Right lung (tissue), 5 donors: Measurements from ENCODE around the gene KLHL7. TPM values are rescaled to one million over a fixed set of nuclear protein-coding genes. Genes with fewer than 3 reads are reported as not detected.
A peak's percentile ranks its signal among the peaks of the same experiment; 100 is the strongest.
"Not testable (repeated sequence)": the region's sequence is repeated elsewhere in the genome, so short reads cannot be mapped to it uniquely, and the experiment has no call there.

Source experiments
- DNase-seq, 2 donors: peaks; one replicate each; pipeline ENCODE4 v3.0.0-alpha.2; 2013
- polyA plus RNA-seq, 5 donors: library from polyadenylated mRNA; unstranded; fragments of 120-200 nt; gene quantifications; one replicate each; pipeline versions ENCODE4 v1.2.1 to v1.2.3, GENCODE V29; 2013; ENCODE audit warnings: inconsistent platforms in 1 of 5, low replicate concordance in 1 of 5; ENCODE audit not compliant: insufficient read length in 5 of 5, insufficient read depth in 1 of 5

Gene KLHL7
- polyA plus RNA-seq, 5 donors: 38.4 to 62.3 (median 50.1) TPM

- DNase-seq: peak in 1 of 2 donors; percentile 16
Observed at GRCh38 chr7:23106823-23107663, 1.5 kb downstream of the KLHL7 start.

- DNase-seq: no peak
Observed at GRCh38 chr7:23107781-23108180, 2.2 kb downstream of the KLHL7 start.

GRCh38 chr7:23108995-23109394 lies 3.4 kb downstream of the KLHL7 start:
- DNase-seq: no peak

GRCh38 chr7:23109470-23109869 lies 3.9 kb downstream of the KLHL7 start:
- no peak for DNase-seq

GRCh38 chr7:23114896-23115295 lies 9.3 kb downstream of the KLHL7 start:
- no peak for DNase-seq

- no peak for DNase-seq
Observed at GRCh38 chr7:23115991-23116390, 10.4 kb downstream of the KLHL7 start.

GRCh38 chr7:23117841-23118240 lies 12.3 kb downstream of the KLHL7 start:
- no peak for DNase-seq

GRCh38 chr7:23120106-23120505 lies 14.5 kb downstream of the KLHL7 start:
- no peak for DNase-seq

- no peak for DNase-seq
Observed at GRCh38 chr7:23121165-23121564, 15.6 kb downstream of the KLHL7 start.

- DNase-seq: no peak
Observed at GRCh38 chr7:23123007-23123406, 17.4 kb downstream of the KLHL7 start.

- no peak for DNase-seq
Observed at GRCh38 chr7:23123465-23123864, 17.9 kb downstream of the KLHL7 start.

GRCh38 chr7:23129036-23129435 lies 23.5 kb downstream of the KLHL7 start:
- DNase-seq: no peak

- not testable (repeated sequence) for DNase-seq
Observed at GRCh38 chr7:23131799-23132198, 26.2 kb downstream of the KLHL7 start.

- no peak for DNase-seq
Observed at GRCh38 chr7:23133797-23134196, 28.2 kb downstream of the KLHL7 start.

GRCh38 chr7:23135755-23136154 lies 30.2 kb downstream of the KLHL7 start:
- no peak for DNase-seq

GRCh38 chr7:23136216-23136615 lies 30.6 kb downstream of the KLHL7 start:
- DNase-seq: no peak

- DNase-seq: no peak
Observed at GRCh38 chr7:23157679-23158078, 52.1 kb downstream of the KLHL7 start.

- DNase-seq: no peak
Observed at GRCh38 chr7:23158546-23158945, 53.0 kb downstream of the KLHL7 start.

- no peak for DNase-seq
Observed at GRCh38 chr7:23161482-23161881, 55.9 kb downstream of the KLHL7 start.

- DNase-seq: no peak
Observed at GRCh38 chr7:23164846-23165245, 59.3 kb downstream of the KLHL7 start.

- DNase-seq: no peak
Observed at GRCh38 chr7:23165316-23165715, 59.7 kb downstream of the KLHL7 start.

- DNase-seq: no peak
Observed at GRCh38 chr7:23167691-23168090, 62.1 kb downstream of the KLHL7 start.

- no peak for DNase-seq
Observed at GRCh38 chr7:23168111-23168885, 62.7 kb downstream of the KLHL7 start.
